Right lobe of liver (tissue), 4 donors: Measurements from ENCODE around the gene ESPNL.

ENCODE experiments used
- POLR2A ChIP-seq: fragments of 450-650 bp; IDR thresholded peaks from one replicate; pipeline ENCODE4 v1.6.1; 2017; ENCODE audit warnings: antibody characterized with exemption, mild to moderate bottlenecking
- TF ChIP-seq, protein P1 (sequence below), 4 donors: fragments of 200-600 bp in 3 of 4; fragments of 450-650 bp in 1 of 4; IDR thresholded peaks; one replicate each; pipeline versions ENCODE4 v1.5.1 to v1.8.0; 2016 to 2022; ENCODE audit warnings: antibody characterized with exemption in 4 of 4, mild to moderate bottlenecking in 2 of 4
- donor health status: DM: no; HTN: no; CAD: no.
- donor health status: DM: no; HTN: no; CAD: no.
- donor health status: DM: no; HTN: yes; CAD: no.

DNA sequence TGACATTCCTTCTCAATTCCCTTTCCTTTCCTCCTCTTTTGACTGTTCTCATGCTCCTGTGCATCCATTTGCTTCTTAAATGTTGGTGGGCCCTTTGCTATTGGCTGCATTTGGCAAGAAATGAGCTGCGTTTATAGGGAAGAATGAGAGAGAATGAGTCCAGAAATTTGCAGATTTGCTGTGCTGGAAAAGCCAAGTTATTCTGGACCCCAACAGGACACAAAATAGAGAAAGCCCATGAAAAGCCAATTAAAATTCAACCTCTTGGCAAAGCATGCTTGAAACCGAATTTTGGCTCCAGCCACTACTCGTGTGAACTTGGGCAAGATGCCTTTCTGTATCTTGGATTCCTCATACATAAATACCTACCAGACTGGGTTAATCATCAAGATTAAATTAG is 40.6 kb upstream of the ESPNL start:
- TF ChIP-seq, protein P1, sequence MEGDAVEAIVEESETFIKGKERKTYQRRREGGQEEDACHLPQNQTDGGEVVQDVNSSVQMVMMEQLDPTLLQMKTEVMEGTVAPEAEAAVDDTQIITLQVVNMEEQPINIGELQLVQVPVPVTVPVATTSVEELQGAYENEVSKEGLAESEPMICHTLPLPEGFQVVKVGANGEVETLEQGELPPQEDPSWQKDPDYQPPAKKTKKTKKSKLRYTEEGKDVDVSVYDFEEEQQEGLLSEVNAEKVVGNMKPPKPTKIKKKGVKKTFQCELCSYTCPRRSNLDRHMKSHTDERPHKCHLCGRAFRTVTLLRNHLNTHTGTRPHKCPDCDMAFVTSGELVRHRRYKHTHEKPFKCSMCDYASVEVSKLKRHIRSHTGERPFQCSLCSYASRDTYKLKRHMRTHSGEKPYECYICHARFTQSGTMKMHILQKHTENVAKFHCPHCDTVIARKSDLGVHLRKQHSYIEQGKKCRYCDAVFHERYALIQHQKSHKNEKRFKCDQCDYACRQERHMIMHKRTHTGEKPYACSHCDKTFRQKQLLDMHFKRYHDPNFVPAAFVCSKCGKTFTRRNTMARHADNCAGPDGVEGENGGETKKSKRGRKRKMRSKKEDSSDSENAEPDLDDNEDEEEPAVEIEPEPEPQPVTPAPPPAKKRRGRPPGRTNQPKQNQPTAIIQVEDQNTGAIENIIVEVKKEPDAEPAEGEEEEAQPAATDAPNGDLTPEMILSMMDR (IDR thresholded peaks at IDR 0.05): no peak
- TF ChIP-seq POLR2A: no peak
